Stimulated activated CD4-positive, alpha-beta T cell treated with anti-CD3 and anti-CD28 coated beads, TNF-alpha, amount 100 ng/mL, for 4 hours (primary cell): ENCODE data around the gene PBRM1.
"Not testable (repeated sequence)": the region's sequence is repeated elsewhere in the genome, so short reads cannot be mapped to it uniquely, and the experiment has no call there.

Source experiments
- DNase-seq, 3 experiments: peaks; one replicate each; pipeline ENCODE4 v3.0.0-alpha.2; 2020; ENCODE audit warnings: low read depth in 3 of 3

The PBRM1 gene

GRCh38 chr3:52704611-52705437, 19.1 kb upstream of the PBRM1 start:
- DNase-seq: no peak

- DNase-seq: no peak
Observed at GRCh38 chr3:52703341-52703740, 17.6 kb upstream of the PBRM1 start.

- no peak for DNase-seq
Observed at GRCh38 chr3:52697632-52697965, 11.9 kb upstream of the PBRM1 start.

- no peak for DNase-seq
Observed at GRCh38 chr3:52696830-52697631, 11.3 kb upstream of the PBRM1 start.

- no peak for DNase-seq
Observed at GRCh38 chr3:52695798-52696671, 10.3 kb upstream of the PBRM1 start.

- DNase-seq: no peak
Observed at GRCh38 chr3:52694528-52695189, 8.9 kb upstream of the PBRM1 start.

GRCh38 chr3:52693071-52693470, 7.4 kb upstream of the PBRM1 start:
- DNase-seq: no peak

- no peak for DNase-seq
Observed at GRCh38 chr3:52690560-52690959, 4.8 kb upstream of the PBRM1 start.

- DNase-seq: no peak
Observed at GRCh38 chr3:52689151-52689550, 3.4 kb upstream of the PBRM1 start.

- no peak for DNase-seq
Observed at GRCh38 chr3:52688266-52688665, 2.6 kb upstream of the PBRM1 start.

GRCh38 chr3:52685285-52685708, 416 bp downstream of the PBRM1 start:
- DNase-seq: peak; percentile 44 to 65 (median 51)

GRCh38 chr3:52684184-52684583, 1.5 kb downstream of the PBRM1 start:
- DNase-seq: no peak

- no peak for DNase-seq
Observed at GRCh38 chr3:52683611-52684010, 2.1 kb downstream of the PBRM1 start.

- no peak for DNase-seq
Observed at GRCh38 chr3:52682016-52682415, 3.7 kb downstream of the PBRM1 start.

GRCh38 chr3:52681596-52681995, 4.1 kb downstream of the PBRM1 start:
- DNase-seq: no peak

GRCh38 chr3:52679811-52680210, 5.9 kb downstream of the PBRM1 start:
- DNase-seq: no peak

GRCh38 chr3:52679199-52679538, 6.5 kb downstream of the PBRM1 start:
- DNase-seq: no peak

GRCh38 chr3:52678265-52679198, 7.2 kb downstream of the PBRM1 start:
- DNase-seq: no peak

- DNase-seq: not testable (repeated sequence)
Observed at GRCh38 chr3:52676201-52676600, 9.5 kb downstream of the PBRM1 start.

GRCh38 chr3:52671676-52672075, 14.0 kb downstream of the PBRM1 start:
- no peak for DNase-seq
